Mesendoderm (in vitro differentiated cells): ENCODE measurements around the gene SLC9A4.

ENCODE experiments used
- DNase-seq: peaks from one replicate; pipeline ENCODE4 v3.0.0; 2013
- H2AK5ac ChIP-seq: 2 replicates; pipeline ENCODE4 v1.6.1; 2013; ENCODE audit warnings: low read length, inconsistent platforms
- H2BK120ac ChIP-seq: 2 replicates; pipeline ENCODE4 v1.6.1; 2013; ENCODE audit warnings: low read depth, mild to moderate bottlenecking, low read length, moderate library complexity, mixed read lengths
- H2BK15ac ChIP-seq: replicated peaks from 2 replicates; pipeline ENCODE4 v1.6.1; 2013; ENCODE audit warnings: low read depth, mild to moderate bottlenecking, moderate library complexity
- H2BK5ac ChIP-seq: 2 replicates; pipeline ENCODE4 v1.6.1; 2013; ENCODE audit warnings: low read length, inconsistent platforms
- H3K18ac ChIP-seq: 2 replicates; pipeline ENCODE4 v1.6.1; 2013; ENCODE audit warnings: mild to moderate bottlenecking, low read length, mixed read lengths
- H3K23ac ChIP-seq: one replicate; pipeline ENCODE4 v1.6.1; 2013; ENCODE audit warnings: low read length
- H3K27ac ChIP-seq: 2 replicates; pipeline ENCODE4 v1.5.1; 2013; ENCODE audit warnings: low read depth, mild to moderate bottlenecking, inconsistent platforms, low read length, moderate library complexity
- H3K27me3 ChIP-seq: 2 replicates; pipeline ENCODE4 v1.6.1; 2013; ENCODE audit warnings: low read length, control low read depth, mild to moderate bottlenecking, inconsistent platforms; ENCODE audit not compliant: insufficient read depth, poor library complexity
- H3K36me3 ChIP-seq: 2 replicates; pipeline ENCODE4 v1.6.1; 2013; ENCODE audit warnings: low read length, inconsistent platforms; ENCODE audit not compliant: control insufficient read depth, insufficient read depth
- H3K4ac ChIP-seq: one replicate; pipeline ENCODE4 v1.6.1; 2013; ENCODE audit warnings: low read depth, mild to moderate bottlenecking, low read length, moderate library complexity
- H3K4me1 ChIP-seq: 2 replicates; pipeline ENCODE4 v1.6.1; 2013; ENCODE audit warnings: low read depth, low read length, inconsistent platforms; ENCODE audit not compliant: control insufficient read depth
- H3K4me2 ChIP-seq: 2 replicates; pipeline ENCODE4 v1.6.1; 2013; ENCODE audit warnings: low read length
- H3K4me3 ChIP-seq: 2 replicates; pipeline ENCODE4 v1.5.1; 2013; ENCODE audit warnings: mild to moderate bottlenecking, low read length
- H3K56ac ChIP-seq: one replicate; pipeline ENCODE4 v1.6.1; 2013; ENCODE audit warnings: low read length
- H3K79me1 ChIP-seq: 2 replicates; pipeline ENCODE4 v1.6.1; 2013; ENCODE audit warnings: low read length, inconsistent platforms
- H3K79me2 ChIP-seq: 2 replicates; pipeline ENCODE4 v1.6.1; 2013; ENCODE audit warnings: mild to moderate bottlenecking, low read length; ENCODE audit not compliant: control insufficient read depth, insufficient read depth
- H3K9ac ChIP-seq: 2 replicates; pipeline ENCODE4 v1.6.1; 2013; ENCODE audit warnings: low read length, inconsistent platforms
- H4K5ac ChIP-seq: one replicate; pipeline ENCODE4 v1.6.1; 2013; ENCODE audit warnings: low read length
- H4K8ac ChIP-seq: one replicate; pipeline ENCODE4 v1.6.1; 2013; ENCODE audit warnings: low read depth, mild to moderate bottlenecking, control low read depth, low read length, moderate library complexity
- WGBS: extraction: QIAGEN DNeasy Blood & Tissue Kit; methylation state at CpG from one replicate; pipeline ENCODE4 v1.1.7; 2013; ENCODE audit warnings: low lambda C conversion rate, missing lambda C conversion rate; ENCODE audit not compliant: insufficient coverage; ENCODE audit errors: extremely low coverage; 5-methylcytosine and 5-hydroxymethylcytosine counted together

Gene SLC9A4

GRCh38 chr2:102504833-102505232 lies 31.8 kb downstream of the SLC9A4 start:
- H3K79me1 ChIP-seq, result no peaks in the 10 kb centered on the region
- H3K9ac ChIP-seq, result no peak overlapping the region
- no peak overlapping the region for H3K4ac ChIP-seq
- no peak overlapping the region for H4K5ac ChIP-seq
- no peak overlapping the region for H3K4me3 ChIP-seq
- no peak overlapping the region for H4K8ac ChIP-seq
- no peak overlapping the region for H3K4me2 ChIP-seq
- no peak overlapping the region for H3K56ac ChIP-seq
- no peak overlapping the region for H2BK120ac ChIP-seq
- H3K27ac ChIP-seq, result no peak overlapping the region
- no peak overlapping the region for H3K18ac ChIP-seq
- no peak overlapping the region for H2BK5ac ChIP-seq
- no peaks in the 10 kb centered on the region for H3K4me1 ChIP-seq
- no peak overlapping the region for H2AK5ac ChIP-seq
- no peak for DNase-seq
- no peak overlapping the region for H2BK15ac ChIP-seq
- no peaks in the 10 kb centered on the region for H3K36me3 ChIP-seq
- WGBS, result no CpG with 5 or more reads among the region's 8 CpGs
- H3K27me3 ChIP-seq, result no peaks in the 10 kb centered on the region
- H3K23ac ChIP-seq, result no peak overlapping the region
- no peaks in the 10 kb centered on the region for H3K79me2 ChIP-seq

- Histone ChIP-seq H4K8ac (no peak overlapping the region), H3K23ac (no peak overlapping the region), H3K4me2 (no peak overlapping the region), H2AK5ac (no peak overlapping the region), H3K4me1 (no peaks in the 10 kb centered on the region), H2BK120ac (no peak overlapping the region), H3K79me2 (no peaks in the 10 kb centered on the region), H3K27ac (no peak overlapping the region), H3K56ac (no peak overlapping the region), H3K4me3 (no peak overlapping the region), H3K4ac (no peak overlapping the region), H3K79me1 (no peaks in the 10 kb centered on the region), H4K5ac (no peak overlapping the region), H3K27me3 (no peaks in the 10 kb centered on the region), H3K18ac (no peak overlapping the region), H3K36me3 (no peaks in the 10 kb centered on the region), H2BK15ac (no peak overlapping the region), H3K9ac (no peak overlapping the region), H2BK5ac (no peak overlapping the region)
- no peak for DNase-seq
- WGBS, result no CpG with 5 or more reads among the region's 10 CpGs
Observed at GRCh38 chr2:102505290-102505689, 32.3 kb downstream of the SLC9A4 start.

GRCh38 chr2:102506743-102507142 lies 33.7 kb downstream of the SLC9A4 start:
- no peaks in the 10 kb centered on the region for H3K36me3 ChIP-seq
- no peaks in the 10 kb centered on the region for H3K79me2 ChIP-seq
- H3K18ac ChIP-seq, result no peak overlapping the region
- no peak overlapping the region for H2BK5ac ChIP-seq
- H3K56ac ChIP-seq, result no peak overlapping the region
- H2BK15ac ChIP-seq, result no peak overlapping the region
- H3K9ac ChIP-seq, result no peak overlapping the region
- H3K4ac ChIP-seq, result no peak overlapping the region
- H2BK120ac ChIP-seq, result no peak overlapping the region
- no peaks in the 10 kb centered on the region for H3K27me3 ChIP-seq
- no peak overlapping the region for H2AK5ac ChIP-seq
- DNase-seq, result no peak
- H3K79me1 ChIP-seq, result no peaks in the 10 kb centered on the region
- no peak overlapping the region for H3K23ac ChIP-seq
- WGBS, result no CpG with 5 or more reads among the region's 5 CpGs
- no peak overlapping the region for H3K4me2 ChIP-seq
- no peak overlapping the region for H3K27ac ChIP-seq
- no peak overlapping the region for H4K8ac ChIP-seq
- no peak overlapping the region for H3K4me3 ChIP-seq
- no peak overlapping the region for H4K5ac ChIP-seq
- no peaks in the 10 kb centered on the region for H3K4me1 ChIP-seq

DNA sequence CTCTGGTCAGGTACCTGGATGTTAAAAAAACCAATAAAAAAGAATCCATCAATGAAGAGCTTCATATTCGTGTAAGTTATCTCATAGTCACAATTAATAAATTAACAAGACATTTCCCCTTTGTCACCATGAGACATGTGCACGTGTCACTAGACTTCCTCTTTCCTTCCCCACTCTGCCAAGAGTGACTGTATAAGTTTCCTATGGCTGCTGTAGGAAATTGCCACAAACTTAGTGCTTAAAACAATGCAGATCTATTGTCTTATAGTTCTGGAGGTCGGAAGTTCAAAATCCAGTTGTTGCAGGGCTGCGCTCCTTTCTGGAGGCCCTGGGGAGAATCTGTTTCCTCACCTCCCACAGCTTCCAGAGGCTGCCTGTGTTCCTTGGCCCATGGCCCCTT lies 35.8 kb downstream of the SLC9A4 start:
- no peak overlapping the region for H3K56ac ChIP-seq
- no CpG with 5 or more reads among the region's 4 CpGs for WGBS
- H3K4ac ChIP-seq, result no peak overlapping the region
- H3K4me3 ChIP-seq, result no peak overlapping the region
- no peak overlapping the region for H3K18ac ChIP-seq
- no peaks in the 10 kb centered on the region for H3K27me3 ChIP-seq
- no peak overlapping the region for H3K23ac ChIP-seq
- no peak for DNase-seq
- no peaks in the 10 kb centered on the region for H3K36me3 ChIP-seq
- no peak overlapping the region for H2BK5ac ChIP-seq
- no peak overlapping the region for H4K8ac ChIP-seq
- no peak overlapping the region for H2BK15ac ChIP-seq
- no peak overlapping the region for H2BK120ac ChIP-seq
- no peaks in the 10 kb centered on the region for H3K4me1 ChIP-seq
- H3K4me2 ChIP-seq, result no peak overlapping the region
- H3K79me1 ChIP-seq, result no peaks in the 10 kb centered on the region
- no peak overlapping the region for H3K27ac ChIP-seq
- H3K9ac ChIP-seq, result no peak overlapping the region
- no peak overlapping the region for H2AK5ac ChIP-seq
- H3K79me2 ChIP-seq, result no peaks in the 10 kb centered on the region
- no peak overlapping the region for H4K5ac ChIP-seq

DNA sequence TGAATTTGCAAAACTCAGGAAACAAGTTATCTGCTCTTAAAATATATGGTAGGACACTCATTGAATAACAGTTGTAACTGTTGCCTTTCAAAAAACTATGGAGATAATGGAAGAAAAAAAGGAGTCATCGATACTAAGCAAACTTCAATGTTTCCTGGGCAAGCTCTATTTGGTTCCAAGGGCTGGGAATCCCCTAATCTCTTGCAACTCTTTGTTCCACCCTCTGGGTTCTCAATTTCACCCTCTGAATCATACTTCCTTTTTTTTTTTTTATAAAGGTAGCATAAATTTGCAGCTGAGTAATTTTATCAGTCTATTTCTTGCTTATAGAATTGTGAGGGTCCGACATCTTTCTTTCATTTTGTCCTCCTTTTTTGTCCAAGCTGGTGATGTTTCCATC lies 36.7 kb downstream of the SLC9A4 start:
- Histone ChIP-seq H3K9ac (no peak overlapping the region), H2BK15ac (no peak overlapping the region), H4K5ac (no peak overlapping the region), H3K56ac (no peak overlapping the region), H2AK5ac (no peak overlapping the region), H3K27me3 (no peaks in the 10 kb centered on the region), H3K79me2 (no peaks in the 10 kb centered on the region), H2BK5ac (no peak overlapping the region), H4K8ac (no peak overlapping the region), H3K18ac (no peak overlapping the region), H3K4me1 (no peaks in the 10 kb centered on the region), H3K27ac (no peak overlapping the region), H3K36me3 (no peaks in the 10 kb centered on the region), H3K4me3 (no peak overlapping the region), H3K79me1 (no peaks in the 10 kb centered on the region), H2BK120ac (no peak overlapping the region), H3K4me2 (no peak overlapping the region), H3K23ac (no peak overlapping the region), H3K4ac (no peak overlapping the region)
- no CpG with 5 or more reads among the region's 2 CpGs for WGBS
- no peak for DNase-seq

DNA sequence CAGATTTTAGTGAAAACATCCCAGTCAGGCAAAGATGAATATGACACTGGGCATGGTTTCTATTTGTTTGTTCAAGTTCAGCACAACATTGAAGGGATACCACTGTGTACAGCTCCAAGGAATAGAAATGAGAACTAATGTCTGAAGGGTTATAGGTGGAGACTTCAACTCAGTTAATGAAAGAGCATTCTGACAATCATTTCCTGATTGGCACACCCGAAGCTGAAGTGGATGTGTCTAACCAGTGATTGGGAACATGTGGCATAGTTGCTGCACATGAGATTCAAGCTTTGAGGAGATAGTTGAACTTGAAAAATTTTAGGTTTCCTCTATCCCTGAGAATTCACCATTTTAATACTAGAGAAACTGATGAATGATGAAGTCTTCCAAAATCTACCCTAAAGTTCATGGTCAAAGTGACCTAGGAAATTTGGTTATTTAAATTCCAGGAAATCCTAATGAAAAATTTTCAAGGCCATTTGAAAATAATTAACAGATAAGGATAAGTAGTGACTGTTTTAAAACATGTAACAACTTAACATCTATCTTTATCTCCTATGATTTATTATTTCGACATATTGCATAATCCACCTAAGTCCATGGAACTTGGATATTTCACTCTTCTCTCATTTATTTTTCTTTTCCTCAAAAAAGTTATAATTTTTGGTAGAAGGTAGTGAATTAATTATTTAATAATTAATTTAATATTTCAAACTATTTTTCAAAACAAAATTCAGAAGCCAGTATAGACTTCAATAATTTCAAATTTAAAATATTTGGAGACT lies 38.0 kb downstream of the SLC9A4 start:
- Histone ChIP-seq H3K27ac (no peak overlapping the region), H3K18ac (no peak overlapping the region), H3K4me3 (no peak overlapping the region), H3K79me1 (no peaks in the 10 kb centered on the region), H2AK5ac (no peak overlapping the region), H3K27me3 (no peaks in the 10 kb centered on the region), H3K36me3 (no peaks in the 10 kb centered on the region), H3K9ac (no peak overlapping the region), H3K4ac (no peak overlapping the region), H3K79me2 (no peaks in the 10 kb centered on the region), H3K56ac (no peak overlapping the region), H4K5ac (no peak overlapping the region), H4K8ac (no peak overlapping the region), H3K4me1 (no peaks in the 10 kb centered on the region), H2BK15ac (no peak overlapping the region), H3K4me2 (no peak overlapping the region), H2BK5ac (no peak overlapping the region), H2BK120ac (no peak overlapping the region), H3K23ac (no peak overlapping the region)
- no CpG with 5 or more reads among the region's 2 CpGs for WGBS
- DNase-seq, result no peak
